Heart right ventricle (tissue), 16 donors: Measurements from ENCODE around the gene ELSPBP1. TPM values are rescaled to one million over a fixed set of nuclear protein-coding genes. Genes with fewer than 3 reads are reported as not detected.
"Not testable (repeated sequence)": the region's sequence is repeated elsewhere in the genome, so short reads cannot be mapped to it uniquely, and the experiment has no call there.

Experiments used
- ATAC-seq, 8 donors: fragments of 200-7000 bp; cut with Tn5 transposase; one replicate each; pipeline ENCODE4 v1.9.1; 2020; ENCODE audit warnings: mild to moderate bottlenecking in 8 of 8, moderate library complexity in 8 of 8, moderate number of reproducible peaks in 1 of 8
- DNase-seq, 2 donors: peaks; one replicate each; pipeline ENCODE4 v3.0.0-alpha.2; 2020
- H3K27ac ChIP-seq, 10 donors: fragments of 200-600 bp; sonication (generic) in 2 of 10; one replicate each; pipeline versions ENCODE4 v1.5.0 to v1.8.0; 2020 to 2022; ENCODE audit warnings: mild to moderate bottlenecking in 3 of 10
- H3K27me3 ChIP-seq, 7 donors: fragments of 200-600 bp; one replicate each; pipeline ENCODE4 v1.8.0; 2021 to 2022; ENCODE audit warnings: mild to moderate bottlenecking in 2 of 7
- H3K36me3 ChIP-seq, 9 donors: fragments of 200-600 bp; sonication (generic) in 1 of 9; one replicate each; pipeline versions ENCODE4 v1.5.0 to v1.8.0; 2020 to 2022; ENCODE audit warnings: mild to moderate bottlenecking in 2 of 9
- H3K4me1 ChIP-seq, 9 donors: fragments of 200-600 bp; sonication (generic) in 1 of 9; one replicate each; pipeline versions ENCODE4 v1.5.0 to v1.8.0; 2020 to 2022; ENCODE audit warnings: mild to moderate bottlenecking in 4 of 9
- H3K4me3 ChIP-seq, 10 donors: fragments of 200-600 bp; sonication (generic) in 2 of 10; one replicate each; pipeline versions ENCODE4 v1.5.0 to v1.8.0; 2020 to 2022; ENCODE audit warnings: mild to moderate bottlenecking in 7 of 10, moderate library complexity in 2 of 10
- H3K9me3 ChIP-seq, 11 donors: fragments of 200-600 bp in 10 of 11; sonication (generic) in 2 of 11; one replicate each; pipeline versions ENCODE4 v1.5.0 to v1.8.0; 2013 to 2022; ENCODE audit warnings: mild to moderate bottlenecking in 2 of 11, control low read depth in 1 of 11, moderate library complexity in 1 of 11
- CTCF ChIP-seq, 9 donors: fragments of 200-600 bp; sonication (generic) in 2 of 9; IDR thresholded peaks; one replicate each; pipeline versions ENCODE4 v1.5.0 to v1.8.0; 2021 to 2022; ENCODE audit warnings: antibody characterized with exemption in 9 of 9, mild to moderate bottlenecking in 5 of 9, moderate library complexity in 1 of 9
- WGBS, 2 donors: extraction: QIAGEN DNeasy Blood & Tissue Kit; methylation state at CpG; one replicate each; pipeline ENCODE4 v1.1.7; 2013; ENCODE audit warnings: inconsistent platforms in 1 of 2; 5-methylcytosine and 5-hydroxymethylcytosine counted together
- intact Hi-C, 10 donors: fragments of 100-400 bp; cut with DNase I; formaldehyde crosslinking; loops; one replicate each; pipeline versions ENCODE4 v1.11.1 to v1.14.2; 2022
- polyA plus RNA-seq, 2 donors: library from polyadenylated mRNA; stranded (reverse); fragments of 200-250 nt; gene quantifications; one replicate each; pipeline ENCODE4 v1.2.3, GENCODE V29; 2013
- total RNA-seq, 10 donors: library from RNA; stranded (reverse); fragmentation: NEBNext Ultra II Directional in 3 of 10; extraction: Animal tissue kit (Norgen Biotek cat#: 25700) in 3 of 10; gene quantifications; one replicate each; pipeline versions ENCODE4 v1.2.1 to v1.2.4, GENCODE V29; 2021 to 2023
- donor health status: Arrhythmogenic right ventricular cardiomyopathy.
- donor health status: ischemic (EF 13 %, LVEDD 7.1; RV severe dilation, severe dysfunction).
- donor health status: healthy with polysubstance abuse.
- donor health status: DM: no; HTN: yes; CAD: no.
- donor health status: DM: no; HTN: no; CAD: no.
- donor health status: ischemic (EF 25% LVEDD 6.9; RV normal size, moderate dysfunction).
- donor health status: ischemic (EF 25% LVEDD 5.7; RV mildly dilated, moderate dysfunction).
- donor health status: healthy.
- donor health status: DM: yes; HTN: yes; CAD: no.
- donor health status: Ischemic cardiomyopathy.
- donor health status: ischemic (EF 35%, LVEDD 5.7; RV mildly dilated, moderate dysfunction).
- donor health status: nonischemic (EF 11% LVEDD 7.7; RV severe dilation, severe dysfunction).
- donor health status: DM: yes; HTN: yes; CAD: no.
- donor health status: PGD.
- donor health status: ischemic (EF 29% LVEDD 5.4; RV normal size, mild dysfunction).
- donor health status: nonischemic (EF 23%, LVEDD 6.1; RV moderate dilation, normal function).

The ELSPBP1 gene
- total and polyA plus RNA-seq, 12 donors = not detected

GRCh38 chr19:48061401-48062344 is 67.2 kb downstream of the ELSPBP1 start:
- no peak for DNase-seq
- Histone ChIP-seq H3K27me3 (no peaks in the 10 kb centered on the region), H3K36me3 (peaks cover 0 to 82% (median 11%) of the 10 kb centered on the region in 9 donors), H3K4me1 (no peaks in the 10 kb centered on the region), H3K9me3 (no peaks in the 10 kb centered on the region), H3K27ac (no peak overlapping the region), H3K4me3 (no peak overlapping the region)
- no peak for TF ChIP-seq CTCF (IDR thresholded peaks at IDR 0.05)
- intact Hi-C loops = no loop called here
- 61 to 69% methylated on average over 37 of the region's 37 CpGs for WGBS, 2 donors
- ATAC-seq = no peak

GRCh38 chr19:48064509-48064908 is 70.1 kb downstream of the ELSPBP1 start:
- H3K27ac ChIP-seq = no peak overlapping the region
- peaks cover 0 to 92% (median 17%) of the 10 kb centered on the region in 9 donors for H3K36me3 ChIP-seq
- TF ChIP-seq CTCF (IDR thresholded peaks at IDR 0.05) = no peak
- no peaks in the 10 kb centered on the region for H3K4me1 ChIP-seq
- WGBS, 2 donors = 87 to 90% methylated on average over 2 of the region's 2 CpGs
- ATAC-seq (no peak), DNase-seq (no peak)
- H3K9me3 ChIP-seq = no peaks in the 10 kb centered on the region
- no peaks in the 10 kb centered on the region for H3K27me3 ChIP-seq
- intact Hi-C loops = no loop called here
- H3K4me3 ChIP-seq = no peak overlapping the region

- Histone ChIP-seq H3K9me3 (no peaks in the 10 kb centered on the region), H3K4me1 (no peaks in the 10 kb centered on the region), H3K27me3 (no peaks in the 10 kb centered on the region), H3K36me3 (peaks cover 0 to 90% (median 19%) of the 10 kb centered on the region in 9 donors), H3K27ac (no peak overlapping the region), H3K4me3 (no peak overlapping the region)
- WGBS, 2 donors = 77 to 83% methylated on average over 2 of the region's 2 CpGs
- ATAC-seq (no peak), DNase-seq (no peak)
- no peak for TF ChIP-seq CTCF (IDR thresholded peaks at IDR 0.05)
- intact Hi-C loops = no loop called here
Observed at GRCh38 chr19:48069435-48069834, 75.0 kb downstream of the ELSPBP1 start.

- WGBS, 2 donors = 95 to 98% methylated on average over 3 of the region's 3 CpGs
- H3K4me1 ChIP-seq, DNase-seq, H3K9me3 ChIP-seq, H3K27ac ChIP-seq, intact Hi-C loops, H3K4me3 ChIP-seq, ATAC-seq, H3K27me3 ChIP-seq: not testable (repeated sequence)
- H3K36me3 ChIP-seq = peaks cover 0 to 87% (median 17%) of the 10 kb centered on the region in 9 donors
Observed at GRCh38 chr19:48070177-48070769, 75.8 kb downstream of the ELSPBP1 start.

Other genes starting within 250 kb of the ELSPBP1 start
- 100 to 1,000 TPM; 131 to 208 (median 177) TPM for gene NOP53, start 249.1 kb upstream of the ELSPBP1 start, total RNA-seq
- 100 to 1,000 TPM; 210 to 256 TPM for gene NOP53, start 249.1 kb upstream of the ELSPBP1 start, polyA plus RNA-seq
- gene SELENOW, start 215.9 kb upstream of the ELSPBP1 start, total RNA-seq = 1,000 to 10,000 TPM in 5 of 10 donors, 100 to 1,000 TPM in 5; 828 to 1,621 (median 1,009) TPM
- 1,000 to 10,000 TPM in 1 of 2 donors, 100 to 1,000 TPM in 1; 711 to 1,774 TPM for gene SELENOW, start 215.9 kb upstream of the ELSPBP1 start, polyA plus RNA-seq
- gene TPRX1, start 190.1 kb upstream of the ELSPBP1 start, total RNA-seq = not detected
- gene TPRX1, start 190.1 kb upstream of the ELSPBP1 start, polyA plus RNA-seq = not detected
- gene CRX, start 172.7 kb upstream of the ELSPBP1 start, total RNA-seq = not detected
- gene CRX, start 172.7 kb upstream of the ELSPBP1 start, polyA plus RNA-seq = not detected
- gene TPRX2, start 135.4 kb upstream of the ELSPBP1 start, total RNA-seq = not detected
- not detected for gene TPRX2, start 135.4 kb upstream of the ELSPBP1 start, polyA plus RNA-seq
- gene SULT2A1, start 108.3 kb upstream of the ELSPBP1 start, total RNA-seq = not detected
- gene SULT2A1, start 108.3 kb upstream of the ELSPBP1 start, polyA plus RNA-seq = not detected
- gene BSPH1, start 2.5 kb upstream of the ELSPBP1 start, total RNA-seq = not detected
- not detected for gene BSPH1, start 2.5 kb upstream of the ELSPBP1 start, polyA plus RNA-seq
- gene CABP5, start 49.4 kb downstream of the ELSPBP1 start, total RNA-seq = not detected
- gene CABP5, start 49.4 kb downstream of the ELSPBP1 start, polyA plus RNA-seq = not detected
- gene PLA2G4C, start 116.2 kb downstream of the ELSPBP1 start, total RNA-seq = 10 to 100 TPM; 28.1 to 71.2 (median 46.3) TPM
- gene PLA2G4C, start 116.2 kb downstream of the ELSPBP1 start, polyA plus RNA-seq = 10 to 100 TPM; 15.0 to 59.7 TPM
- gene LIG1, start 175.7 kb downstream of the ELSPBP1 start, total RNA-seq = 1 to 10 TPM; 1.8 to 8.5 (median 3.5) TPM
- 1 to 10 TPM; 5.2 to 9.9 TPM for gene LIG1, start 175.7 kb downstream of the ELSPBP1 start, polyA plus RNA-seq
- gene ZSWIM9, start 176.0 kb downstream of the ELSPBP1 start, total RNA-seq = 1 to 10 TPM; 5.5 to 8.5 (median 6.6) TPM
- 1 to 10 TPM; 3.8 to 4.1 TPM for gene ZSWIM9, start 176.0 kb downstream of the ELSPBP1 start, polyA plus RNA-seq